ENCODE data around the gene SH3GL2.

Gene SH3GL2

DNA sequence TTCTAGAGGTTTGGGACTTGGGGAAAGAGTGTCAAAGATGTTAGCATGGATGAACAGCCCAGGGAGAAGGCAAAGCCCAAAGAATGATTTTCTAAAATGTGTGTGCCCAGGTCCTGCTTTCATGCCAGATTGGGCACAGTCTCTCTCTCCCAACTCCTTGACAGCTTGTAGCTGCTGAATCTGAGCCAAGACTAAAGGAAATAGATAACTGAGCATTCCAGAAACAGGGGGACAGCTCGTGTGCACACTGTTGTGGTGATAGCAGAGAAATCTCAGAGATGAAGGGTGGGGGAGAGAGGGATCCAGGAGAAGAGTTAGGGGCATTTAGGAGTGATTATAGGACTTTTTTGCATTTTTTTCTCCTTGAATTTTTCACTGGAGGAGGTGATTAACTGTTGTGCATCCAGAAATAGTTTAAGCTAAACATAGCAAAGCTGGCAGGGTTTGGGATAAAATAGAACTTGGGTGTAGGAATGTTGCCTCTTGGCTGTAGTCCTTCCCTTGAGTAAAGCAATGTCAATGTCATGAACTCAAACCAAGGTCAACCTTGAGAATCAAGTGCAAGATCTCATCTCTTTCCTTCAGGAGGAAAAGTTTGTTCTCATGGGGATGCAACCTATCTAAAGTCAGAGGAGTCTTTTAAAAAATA is 245.9 kb downstream of the SH3GL2 start:
- in situ Hi-C loops (cut with HindIII; ENCODE audit: low sequenced_read_pairs) = no loop called here
- DNase-seq (ENCODE audit: low read depth) = no peak
- TF ChIP-seq, protein P1, sequence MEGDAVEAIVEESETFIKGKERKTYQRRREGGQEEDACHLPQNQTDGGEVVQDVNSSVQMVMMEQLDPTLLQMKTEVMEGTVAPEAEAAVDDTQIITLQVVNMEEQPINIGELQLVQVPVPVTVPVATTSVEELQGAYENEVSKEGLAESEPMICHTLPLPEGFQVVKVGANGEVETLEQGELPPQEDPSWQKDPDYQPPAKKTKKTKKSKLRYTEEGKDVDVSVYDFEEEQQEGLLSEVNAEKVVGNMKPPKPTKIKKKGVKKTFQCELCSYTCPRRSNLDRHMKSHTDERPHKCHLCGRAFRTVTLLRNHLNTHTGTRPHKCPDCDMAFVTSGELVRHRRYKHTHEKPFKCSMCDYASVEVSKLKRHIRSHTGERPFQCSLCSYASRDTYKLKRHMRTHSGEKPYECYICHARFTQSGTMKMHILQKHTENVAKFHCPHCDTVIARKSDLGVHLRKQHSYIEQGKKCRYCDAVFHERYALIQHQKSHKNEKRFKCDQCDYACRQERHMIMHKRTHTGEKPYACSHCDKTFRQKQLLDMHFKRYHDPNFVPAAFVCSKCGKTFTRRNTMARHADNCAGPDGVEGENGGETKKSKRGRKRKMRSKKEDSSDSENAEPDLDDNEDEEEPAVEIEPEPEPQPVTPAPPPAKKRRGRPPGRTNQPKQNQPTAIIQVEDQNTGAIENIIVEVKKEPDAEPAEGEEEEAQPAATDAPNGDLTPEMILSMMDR (IDR thresholded peaks at IDR 0.05; ENCODE audit: low read depth, low read length, missing control alignments) = no peak
- H3K4me3 ChIP-seq (ENCODE audit: low read depth, low read length) = no peak overlapping the region

DNA sequence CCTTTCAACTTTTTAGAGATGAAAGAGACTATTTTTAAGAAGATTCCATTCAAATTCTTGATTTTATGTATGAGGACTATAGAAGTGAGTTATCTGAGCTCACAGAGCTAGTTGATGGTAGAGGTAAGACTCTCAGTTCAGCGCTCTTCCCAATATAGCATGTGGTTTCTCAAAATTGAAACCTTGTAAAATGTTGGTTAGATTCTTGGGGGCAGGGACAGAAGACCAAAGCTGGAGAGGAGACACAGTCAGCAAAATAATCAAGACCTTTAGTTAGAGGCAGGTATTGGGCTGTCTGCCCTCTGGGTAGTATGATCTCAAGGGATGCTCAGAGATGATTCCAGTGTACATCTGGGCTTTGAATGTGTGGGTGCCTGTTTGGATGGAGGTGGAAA is 246.4 kb downstream of the SH3GL2 start:
- DNase-seq (ENCODE audit: low read depth) = no peak
- TF ChIP-seq, protein P1 (IDR thresholded peaks at IDR 0.05; ENCODE audit: low read depth, low read length, missing control alignments) = no peak
- H3K4me3 ChIP-seq (ENCODE audit: low read depth, low read length) = no peak overlapping the region
- in situ Hi-C loops (cut with HindIII; ENCODE audit: low sequenced_read_pairs) = no loop called here

DNA sequence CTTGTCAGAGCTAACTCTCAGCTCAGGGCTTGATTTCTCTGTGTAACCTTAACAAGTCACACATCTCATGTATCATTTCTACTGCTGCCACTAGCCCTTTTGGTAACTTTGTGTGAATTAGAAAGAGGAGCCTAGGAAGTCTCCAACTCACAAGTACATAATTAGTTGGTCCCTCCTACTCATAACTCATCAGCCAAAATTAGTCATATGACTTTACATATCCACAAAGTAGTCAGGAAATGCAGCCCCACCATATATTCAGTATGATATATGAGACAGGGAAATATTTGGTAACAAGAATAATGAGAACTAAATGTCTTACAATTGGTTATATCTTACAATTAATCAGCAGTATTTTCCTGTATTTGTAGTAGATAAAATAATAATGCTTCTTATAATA is 250.2 kb downstream of the SH3GL2 start:
- TF ChIP-seq, protein P1 (IDR thresholded peaks at IDR 0.05; ENCODE audit: low read depth, low read length, missing control alignments) = no peak
- no peak for DNase-seq (ENCODE audit: low read depth)
- in situ Hi-C loops (cut with HindIII; ENCODE audit: low sequenced_read_pairs) = no loop called here
- H3K4me3 ChIP-seq (ENCODE audit: low read depth, low read length) = no peak overlapping the region

DNA sequence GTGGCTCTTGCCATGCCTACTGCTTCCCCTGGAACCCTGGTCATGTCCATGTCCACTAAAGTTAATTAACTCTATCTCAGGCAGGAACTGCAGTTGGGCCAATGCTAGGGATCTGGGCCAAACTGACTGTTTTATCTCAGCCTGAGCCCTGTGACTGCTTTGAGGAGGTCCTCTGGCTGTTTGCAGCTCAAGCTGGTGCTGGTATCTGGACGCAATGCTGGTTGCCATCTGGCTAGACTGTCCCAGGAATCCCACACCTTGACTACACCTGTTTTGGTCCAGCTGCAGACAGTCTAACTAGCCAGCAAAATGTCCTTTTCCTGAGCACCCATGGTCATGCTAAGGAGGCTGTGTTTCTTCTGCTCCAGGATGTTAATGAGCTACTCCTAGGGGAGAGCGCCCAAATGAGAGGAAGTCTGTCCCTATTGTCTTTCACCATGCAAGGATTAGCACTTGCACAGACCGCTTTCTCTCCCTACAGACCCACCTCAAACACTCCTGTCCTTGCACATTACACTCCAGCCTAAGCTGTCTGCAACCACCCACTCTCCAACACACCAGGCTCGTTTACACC is 251.0 kb downstream of the SH3GL2 start:
- TF ChIP-seq, protein P1 (IDR thresholded peaks at IDR 0.05; ENCODE audit: low read depth, low read length, missing control alignments) = no peak
- no peak overlapping the region for H3K4me3 ChIP-seq (ENCODE audit: low read depth, low read length)
- DNase-seq (ENCODE audit: low read depth) = no peak
- in situ Hi-C loops (cut with HindIII; ENCODE audit: low sequenced_read_pairs) = no loop called here

DNA sequence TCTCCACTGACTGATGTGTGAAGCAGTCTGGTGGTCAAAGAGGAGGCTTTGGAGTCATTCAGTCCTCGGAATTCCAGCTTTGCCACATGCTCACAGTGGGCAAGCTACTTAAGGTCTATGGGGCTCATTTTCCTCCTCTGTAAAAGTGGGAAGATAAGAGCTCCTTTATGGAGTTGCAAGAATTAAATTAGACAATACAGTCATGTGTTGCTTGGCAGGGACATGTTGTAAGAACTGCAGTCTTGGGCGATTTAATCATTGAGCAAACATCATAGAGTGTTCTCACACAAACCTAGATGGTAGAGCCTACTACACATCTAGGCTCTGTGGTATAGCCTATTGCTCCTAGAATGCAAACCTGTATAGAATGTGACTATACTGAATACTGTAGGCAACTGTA is 253.9 kb downstream of the SH3GL2 start:
- TF ChIP-seq, protein P1 (IDR thresholded peaks at IDR 0.05; ENCODE audit: low read depth, low read length, missing control alignments) = no peak
- in situ Hi-C loops (cut with HindIII; ENCODE audit: low sequenced_read_pairs) = no loop called here
- no peak for DNase-seq (ENCODE audit: low read depth)
- no peak overlapping the region for H3K4me3 ChIP-seq (ENCODE audit: low read depth, low read length)

DNA sequence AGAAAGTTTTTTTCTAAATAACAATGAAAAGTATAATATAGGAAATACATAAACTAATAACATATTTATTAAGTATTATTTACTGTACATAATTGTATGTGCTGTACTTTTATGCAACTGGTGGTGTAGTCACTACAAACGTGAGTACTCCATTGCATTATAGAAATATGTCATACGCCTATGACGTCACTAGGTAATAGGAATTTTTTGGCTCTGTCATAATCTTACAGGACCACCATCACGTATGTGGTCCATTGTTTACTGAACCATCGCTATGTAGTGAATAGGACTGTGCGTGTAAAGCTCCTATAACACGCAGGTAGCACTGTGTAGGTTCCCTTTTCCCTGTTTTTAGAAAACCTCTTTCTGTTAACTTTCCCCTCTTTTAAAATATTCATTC is 255.0 kb downstream of the SH3GL2 start:
- in situ Hi-C loops (cut with HindIII; ENCODE audit: low sequenced_read_pairs) = no loop called here
- no peak overlapping the region for H3K4me3 ChIP-seq (ENCODE audit: low read depth, low read length)
- no peak for DNase-seq (ENCODE audit: low read depth)
- TF ChIP-seq, protein P1 (IDR thresholded peaks at IDR 0.05; ENCODE audit: low read depth, low read length, missing control alignments) = no peak
